Suprapubic skin (tissue), 3 donors: ENCODE results near the gene GALNT8.

Experiments
- CTCF ChIP-seq, 2 donors: fragments of 200-600 bp in 1 of 2; fragments of 450-650 bp in 1 of 2; sonication (generic) in 1 of 2; IDR thresholded peaks; one replicate each; pipeline ENCODE4 v1.5.1; 2016 to 2019; ENCODE audit warnings: antibody characterized with exemption in 2 of 2, mild to moderate bottlenecking in 1 of 2, moderate library complexity in 1 of 2
- POLR2A ChIP-seq, 2 donors: fragments of 450-650 bp; IDR thresholded peaks; one replicate each; pipeline ENCODE4 v1.6.1; 2017; ENCODE audit warnings: antibody characterized with exemption in 2 of 2, mild to moderate bottlenecking in 2 of 2, moderate library complexity in 2 of 2

GRCh38 chr12:4796694-4797482, 76.7 kb downstream of the GALNT8 start:
- TF ChIP-seq CTCF (IDR thresholded peaks at IDR 0.05) (no peak), POLR2A (IDR thresholded peaks at IDR 0.05) (no peak)
